Prostate gland (tissue), 2 donors: Measurements from ENCODE around the gene IGDCC3. TPM values are rescaled to one million over a fixed set of nuclear protein-coding genes. Genes with fewer than 3 reads are reported as not detected.
A peak's percentile ranks its signal among the peaks of the same experiment; 100 is the strongest.

ENCODE experiments used
- DNase-seq: peaks from one replicate; pipeline ENCODE4 v3.0.0-alpha.2; 2019; ENCODE audit warnings: low spot score
- H3K27ac ChIP-seq, 2 donors: fragments of 200-600 bp; sonication (generic); 2 replicates each; pipeline ENCODE4 v1.5.1; 2017 to 2019
- H3K27me3 ChIP-seq: fragments of 200-600 bp; sonication (generic); replicated peaks from 2 replicates; pipeline ENCODE4 v1.5.1; 2019; ENCODE audit not compliant: insufficient read depth
- H3K36me3 ChIP-seq, 2 donors: fragments of 200-600 bp; sonication (generic); 1 replicate in 1 of 2; 2 replicates in 1 of 2; pipeline versions ENCODE4 v1.5.1 to v1.8.1; 2017 to 2019
- H3K4me1 ChIP-seq: fragments of 200-600 bp; sonication (generic); replicated peaks from 2 replicates; pipeline ENCODE4 v1.5.1; 2019
- H3K4me3 ChIP-seq, 2 donors: fragments of 200-600 bp; sonication (generic); 2 replicates each; pipeline ENCODE4 v1.5.1; 2017 to 2019
- H3K9me3 ChIP-seq: fragments of 200-600 bp; sonication (generic); 2 replicates; pipeline ENCODE4 v1.5.1; 2017
- POLR2A ChIP-seq: fragments of 450-650 bp; IDR thresholded peaks from one replicate; pipeline ENCODE4 v1.6.1; 2016; ENCODE audit warnings: antibody characterized with exemption, mild to moderate bottlenecking
- POLR2AphosphoS5 ChIP-seq: sonication (generic); formaldehyde crosslinking; IDR thresholded peaks from one replicate; pipeline ENCODE4 v1.6.1; 2017; ENCODE audit warnings: antibody characterized with exemption
- WGBS: methylation state at CpG from one replicate; pipeline ENCODE4 v1.1.5; 2018; 5-methylcytosine and 5-hydroxymethylcytosine counted together
- intact Hi-C: fragments of 100-400 bp; cut with DNase I; formaldehyde crosslinking; loops from one replicate; pipeline ENCODE4 v1.14.2; 2022
- total RNA-seq, 2 donors: library from RNA; depleted of rRNA; stranded (reverse); fragments of >200 nt; gene quantifications; one replicate each; pipeline ENCODE4 v1.1.0, GENCODE V29; 2016
- TF ChIP-seq, protein P1 (sequence below), 4 experiments: fragments of 200-600 bp in 2 of 4; fragments of 450-650 bp in 2 of 4; sonication (generic) in 2 of 4; IDR thresholded peaks; 1 replicate in 3 of 4; 2 replicates in 1 of 4; pipeline ENCODE4 v1.5.1; 2016 to 2019; ENCODE audit warnings: antibody characterized with exemption in 4 of 4, mild to moderate bottlenecking in 2 of 4, moderate library complexity in 2 of 4

IGDCC3 gene
- total RNA-seq, 2 donors from 2014 or later: 0.05 to 2.7 TPM

DNA sequence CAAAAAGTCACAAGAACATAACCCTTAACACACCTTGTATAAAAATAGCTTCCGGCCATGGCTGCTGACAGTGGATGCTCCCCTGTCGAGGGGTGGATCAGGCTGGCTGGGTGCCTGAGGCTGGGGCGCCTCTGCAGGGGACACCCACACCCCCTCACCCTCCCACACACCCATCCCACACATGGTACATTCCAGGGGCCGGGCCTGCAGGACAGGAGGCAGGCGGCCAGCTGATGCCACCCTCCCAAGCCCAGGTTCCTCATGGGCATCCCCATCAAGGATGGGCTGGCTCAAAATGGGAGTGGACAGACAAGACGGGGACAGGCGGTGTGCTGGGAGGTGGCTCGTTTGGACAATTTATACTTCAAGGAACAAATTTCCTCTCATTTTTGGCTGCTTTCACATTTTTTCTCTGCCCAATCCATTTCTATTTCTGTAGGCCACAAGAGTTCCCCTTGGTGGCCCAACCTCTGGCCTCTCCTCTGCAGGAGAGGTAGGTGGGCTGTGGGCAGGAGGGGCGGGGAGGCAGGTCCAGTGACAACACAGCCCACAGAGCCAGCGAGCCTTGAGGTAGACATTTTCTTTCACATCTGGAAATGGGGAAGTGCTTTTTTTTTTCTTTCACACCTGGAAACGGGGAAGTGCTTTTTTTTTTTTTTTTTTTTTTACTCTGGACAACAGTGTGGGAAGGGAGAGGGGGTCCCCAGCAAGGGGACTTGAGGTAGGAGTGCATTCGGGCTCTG lies 50.0 kb downstream of the IGDCC3 start:
- WGBS: 83% methylated on average over 12 of the region's 12 CpGs
- DNase-seq: no peak
- H3K4me1 ChIP-seq: no peaks in the 10 kb centered on the region
- H3K9me3 ChIP-seq: no peaks in the 10 kb centered on the region
- H3K27ac ChIP-seq: no peak overlapping the region
- TF ChIP-seq POLR2AphosphoS5 (no peak), POLR2A (no peak)
- TF ChIP-seq, protein P1, sequence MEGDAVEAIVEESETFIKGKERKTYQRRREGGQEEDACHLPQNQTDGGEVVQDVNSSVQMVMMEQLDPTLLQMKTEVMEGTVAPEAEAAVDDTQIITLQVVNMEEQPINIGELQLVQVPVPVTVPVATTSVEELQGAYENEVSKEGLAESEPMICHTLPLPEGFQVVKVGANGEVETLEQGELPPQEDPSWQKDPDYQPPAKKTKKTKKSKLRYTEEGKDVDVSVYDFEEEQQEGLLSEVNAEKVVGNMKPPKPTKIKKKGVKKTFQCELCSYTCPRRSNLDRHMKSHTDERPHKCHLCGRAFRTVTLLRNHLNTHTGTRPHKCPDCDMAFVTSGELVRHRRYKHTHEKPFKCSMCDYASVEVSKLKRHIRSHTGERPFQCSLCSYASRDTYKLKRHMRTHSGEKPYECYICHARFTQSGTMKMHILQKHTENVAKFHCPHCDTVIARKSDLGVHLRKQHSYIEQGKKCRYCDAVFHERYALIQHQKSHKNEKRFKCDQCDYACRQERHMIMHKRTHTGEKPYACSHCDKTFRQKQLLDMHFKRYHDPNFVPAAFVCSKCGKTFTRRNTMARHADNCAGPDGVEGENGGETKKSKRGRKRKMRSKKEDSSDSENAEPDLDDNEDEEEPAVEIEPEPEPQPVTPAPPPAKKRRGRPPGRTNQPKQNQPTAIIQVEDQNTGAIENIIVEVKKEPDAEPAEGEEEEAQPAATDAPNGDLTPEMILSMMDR (IDR thresholded peaks at IDR 0.05): no peak
- intact Hi-C loops: no loop called here
- no peaks in the 10 kb centered on the region for H3K36me3 ChIP-seq
- no peak overlapping the region for H3K4me3 ChIP-seq
- no peaks in the 10 kb centered on the region for H3K27me3 ChIP-seq

DNA sequence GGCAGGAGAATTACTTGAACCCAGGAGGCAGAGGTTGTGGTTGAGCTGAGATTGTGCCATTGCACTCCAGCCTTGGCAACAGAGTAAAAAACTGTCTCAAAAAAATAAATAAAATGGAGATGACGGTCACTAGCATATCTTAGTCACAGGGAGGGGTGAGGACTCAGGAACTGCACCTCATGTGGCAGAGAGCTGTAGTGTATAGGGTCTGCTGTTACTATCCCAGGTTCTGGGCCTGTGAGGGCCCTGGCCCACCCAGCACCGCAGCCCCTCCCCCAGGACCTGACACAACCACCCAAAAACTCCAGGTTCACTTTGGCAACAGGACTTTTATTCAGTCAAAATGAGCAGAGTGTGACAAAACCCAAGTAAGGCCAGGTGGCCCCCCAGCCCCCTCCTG lies 51.0 kb downstream of the IGDCC3 start:
- no peaks in the 10 kb centered on the region for H3K9me3 ChIP-seq
- 86% methylated on average over 2 of the region's 2 CpGs for WGBS
- no peaks in the 10 kb centered on the region for H3K4me1 ChIP-seq
- H3K27me3 ChIP-seq: no peaks in the 10 kb centered on the region
- DNase-seq: no peak
- no peak overlapping the region for H3K4me3 ChIP-seq
- intact Hi-C loops: no loop called here
- no peaks in the 10 kb centered on the region for H3K36me3 ChIP-seq
- H3K27ac ChIP-seq: no peak overlapping the region
- TF ChIP-seq POLR2AphosphoS5 (no peak), POLR2A (no peak)
- TF ChIP-seq, protein P1 (IDR thresholded peaks at IDR 0.05): no peak

DNA sequence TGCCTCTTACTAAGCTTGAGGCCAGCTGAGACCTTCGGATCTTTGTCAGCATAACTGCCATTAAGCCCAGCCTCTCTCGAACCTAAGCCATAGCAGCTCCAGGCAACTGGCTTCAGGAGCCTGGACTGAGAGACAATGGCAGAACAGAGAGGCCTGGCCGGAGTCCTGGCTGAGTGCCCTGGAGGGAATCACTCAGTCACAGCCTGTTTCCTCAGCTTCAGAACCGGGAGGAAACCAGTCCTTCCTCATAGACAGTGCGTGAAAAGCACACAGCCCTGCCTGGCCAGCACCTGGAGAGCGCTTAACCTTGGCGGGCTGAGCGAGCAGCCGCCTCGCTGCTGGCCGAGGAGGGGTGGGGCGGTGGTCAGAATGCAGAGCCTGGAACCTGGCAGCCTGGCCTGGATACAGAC lies 51.7 kb downstream of the IGDCC3 start:
- intact Hi-C loops: no loop called here
- H3K27me3 ChIP-seq: no peaks in the 10 kb centered on the region
- H3K9me3 ChIP-seq: no peaks in the 10 kb centered on the region
- H3K4me1 ChIP-seq: no peaks in the 10 kb centered on the region
- H3K4me3 ChIP-seq: no peak overlapping the region
- no peak overlapping the region for H3K27ac ChIP-seq
- TF ChIP-seq, protein P1 (IDR thresholded peaks at IDR 0.05): no peak
- no peak for TF ChIP-seq POLR2AphosphoS5
- no peak for TF ChIP-seq POLR2A
- WGBS: 35% methylated on average over 11 of the region's 12 CpGs
- no peaks in the 10 kb centered on the region for H3K36me3 ChIP-seq
- no peak for DNase-seq

DNA sequence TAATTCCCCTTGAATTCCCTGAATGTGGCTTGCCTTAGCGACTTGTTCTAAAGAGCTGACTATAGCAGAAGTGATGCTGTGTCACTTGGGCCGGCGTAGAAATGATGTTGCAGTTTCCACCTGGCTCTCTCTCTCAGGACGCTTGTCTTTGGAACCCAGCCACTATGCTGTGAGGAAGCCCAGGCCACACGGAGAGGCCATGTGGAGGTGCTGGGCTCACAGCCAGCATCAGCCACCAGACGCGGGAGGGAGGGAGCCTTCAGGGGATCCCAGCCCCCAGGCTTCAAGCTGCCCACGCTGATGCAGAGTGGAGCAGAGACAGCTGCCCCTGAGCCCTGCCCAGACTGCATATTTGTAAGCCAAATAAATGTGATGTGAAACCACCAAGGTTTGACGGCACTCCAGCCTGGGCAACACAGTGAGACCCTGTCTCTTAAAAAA lies 54.7 kb downstream of the IGDCC3 start:
- Histone ChIP-seq H3K27ac (no peak overlapping the region), H3K36me3 (no peaks in the 10 kb centered on the region), H3K9me3 (no peaks in the 10 kb centered on the region), H3K4me1 (no peaks in the 10 kb centered on the region), H3K4me3 (no peak overlapping the region), H3K27me3 (no peaks in the 10 kb centered on the region)
- WGBS: 15% methylated on average over 9 of the region's 9 CpGs
- no peak for TF ChIP-seq POLR2AphosphoS5
- TF ChIP-seq POLR2A: no peak
- TF ChIP-seq, protein P1 (IDR thresholded peaks at IDR 0.05): no peak
- intact Hi-C loops: no loop called here
- no peak for DNase-seq

DNA sequence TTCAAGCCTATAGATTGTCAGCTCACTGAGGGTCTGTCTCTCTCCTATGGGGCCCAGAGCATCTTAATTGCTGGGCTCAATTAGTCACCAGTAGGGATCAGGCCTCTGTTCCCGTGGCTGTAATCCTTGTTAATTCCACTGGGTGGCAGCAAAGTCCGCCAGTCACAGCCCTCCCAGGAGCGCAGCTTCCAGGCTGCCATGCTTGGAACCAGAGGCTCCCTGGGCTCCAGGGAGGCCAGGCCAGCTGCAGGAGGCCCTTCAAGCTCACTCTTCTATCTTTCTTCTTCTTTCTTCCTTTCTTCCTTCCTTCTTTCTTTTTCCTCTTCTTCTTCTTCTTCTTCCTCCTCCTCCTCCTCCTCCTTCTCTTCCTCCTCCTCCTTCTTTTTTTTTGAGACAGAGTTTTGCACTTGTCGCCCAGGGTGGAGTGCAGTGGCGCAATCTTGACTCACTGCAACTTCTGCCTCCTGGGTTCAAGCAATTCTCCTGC lies 58.9 kb downstream of the IGDCC3 start:
- DNase-seq: peak; percentile 71
- no peak for TF ChIP-seq POLR2A
- TF ChIP-seq, protein P1 (IDR thresholded peaks at IDR 0.05): peak; percentile 50 to 97 (median 94)
- peak; percentile 40 for TF ChIP-seq POLR2AphosphoS5
- intact Hi-C loops: loop anchor here (1.0 to 5.0 kb wide), 2 partner anchors 66 to 83 kb away; no protein-coding TSS in a partner anchor
- no peak overlapping the region for H3K27ac ChIP-seq
- H3K4me1 ChIP-seq: no peaks in the 10 kb centered on the region
- 38% methylated on average over 5 of the region's 5 CpGs for WGBS
- no peaks in the 10 kb centered on the region for H3K36me3 ChIP-seq
- no peaks in the 10 kb centered on the region for H3K27me3 ChIP-seq
- no peak overlapping the region for H3K4me3 ChIP-seq
- H3K9me3 ChIP-seq: no peaks in the 10 kb centered on the region
